Lower leg skin (tissue), 3 donors: Measurements from ENCODE around the gene RFX5.

Experiments
- POLR2A ChIP-seq, 2 donors: fragments of 450-650 bp; IDR thresholded peaks; one replicate each; pipeline ENCODE4 v1.6.1; 2016 to 2017; ENCODE audit warnings: antibody characterized with exemption in 2 of 2, mild to moderate bottlenecking in 1 of 2, moderate library complexity in 1 of 2
- TF ChIP-seq, protein P1 (sequence below), 3 donors: fragments of 450-650 bp; IDR thresholded peaks; one replicate each; pipeline ENCODE4 v1.5.1; 2016; ENCODE audit warnings: antibody characterized with exemption in 3 of 3, mild to moderate bottlenecking in 3 of 3, moderate library complexity in 2 of 3

DNA sequence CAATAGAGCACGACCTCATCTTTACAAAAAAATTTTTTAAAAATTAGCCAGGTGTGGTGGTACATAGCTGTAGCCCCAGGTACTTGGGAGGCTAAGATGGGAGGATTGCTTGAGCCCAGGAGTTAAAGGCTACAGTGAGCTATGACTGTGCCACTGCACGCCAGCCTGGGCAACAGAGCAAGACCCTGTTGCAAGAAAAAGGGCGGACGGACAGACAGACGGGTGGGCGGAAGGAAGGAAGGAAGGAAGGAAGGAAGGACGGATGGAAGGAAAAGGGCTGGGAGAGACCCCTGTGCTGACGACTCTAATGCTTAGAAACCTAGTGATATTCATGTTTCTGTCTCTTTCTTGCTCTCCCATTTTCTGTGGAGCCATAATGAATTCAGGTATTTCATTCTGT, 34.2 kb downstream of the RFX5 start:
- no peak for TF ChIP-seq POLR2A (IDR thresholded peaks at IDR 0.05)
- TF ChIP-seq, protein P1, sequence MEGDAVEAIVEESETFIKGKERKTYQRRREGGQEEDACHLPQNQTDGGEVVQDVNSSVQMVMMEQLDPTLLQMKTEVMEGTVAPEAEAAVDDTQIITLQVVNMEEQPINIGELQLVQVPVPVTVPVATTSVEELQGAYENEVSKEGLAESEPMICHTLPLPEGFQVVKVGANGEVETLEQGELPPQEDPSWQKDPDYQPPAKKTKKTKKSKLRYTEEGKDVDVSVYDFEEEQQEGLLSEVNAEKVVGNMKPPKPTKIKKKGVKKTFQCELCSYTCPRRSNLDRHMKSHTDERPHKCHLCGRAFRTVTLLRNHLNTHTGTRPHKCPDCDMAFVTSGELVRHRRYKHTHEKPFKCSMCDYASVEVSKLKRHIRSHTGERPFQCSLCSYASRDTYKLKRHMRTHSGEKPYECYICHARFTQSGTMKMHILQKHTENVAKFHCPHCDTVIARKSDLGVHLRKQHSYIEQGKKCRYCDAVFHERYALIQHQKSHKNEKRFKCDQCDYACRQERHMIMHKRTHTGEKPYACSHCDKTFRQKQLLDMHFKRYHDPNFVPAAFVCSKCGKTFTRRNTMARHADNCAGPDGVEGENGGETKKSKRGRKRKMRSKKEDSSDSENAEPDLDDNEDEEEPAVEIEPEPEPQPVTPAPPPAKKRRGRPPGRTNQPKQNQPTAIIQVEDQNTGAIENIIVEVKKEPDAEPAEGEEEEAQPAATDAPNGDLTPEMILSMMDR (IDR thresholded peaks at IDR 0.05) = no peak
